Smooth muscle cell (in vitro differentiated cells): Measurements from ENCODE around the gene C8G. TPM values are rescaled to one million over a fixed set of nuclear protein-coding genes. Genes with fewer than 3 reads are reported as not detected.

Experiments used
- DNase-seq: peaks from one replicate; lab custom pipeline; 2025; ENCODE audit not compliant: unreplicated experiment; lab: John Stamatoyannopoulos, UW
- H2AFZ ChIP-seq: fragments of 200-600 bp; sonication (generic); 2 replicates; pipeline ENCODE4 v1.6.0; 2016; ENCODE audit warnings: antibody characterized with exemption, low read depth, mild to moderate bottlenecking
- H3F3A ChIP-seq: fragments of 200-600 bp; sonication (generic); 2 replicates; pipeline ENCODE4 v1.6.0; 2017; ENCODE audit warnings: antibody characterized with exemption, low read depth
- H3K27ac ChIP-seq: fragments of 200-600 bp; sonication (generic); 2 replicates; pipeline ENCODE4 v1.5.1; 2016; ENCODE audit warnings: low read depth, mild to moderate bottlenecking
- H3K27me3 ChIP-seq: fragments of 200-600 bp; sonication (generic); 2 replicates; pipeline ENCODE4 v1.6.1; 2016; ENCODE audit warnings: low read depth, mild to moderate bottlenecking
- H3K36me3 ChIP-seq: fragments of 200-600 bp; sonication (generic); 2 replicates; pipeline ENCODE4 v1.5.1; 2016; ENCODE audit warnings: low read depth
- H3K4me1 ChIP-seq: fragments of 200-600 bp; sonication (generic); 2 replicates; pipeline ENCODE4 v1.5.1; 2016; ENCODE audit warnings: low read depth
- H3K4me2 ChIP-seq: fragments of 200-600 bp; sonication (generic); 2 replicates; pipeline ENCODE4 v1.6.0; 2016; ENCODE audit warnings: mild to moderate bottlenecking
- H3K4me3 ChIP-seq: fragments of 200-600 bp; sonication (generic); 2 replicates; pipeline ENCODE4 v1.5.1; 2016; ENCODE audit warnings: mild to moderate bottlenecking
- H3K79me2 ChIP-seq: fragments of 200-600 bp; sonication (generic); 2 replicates; pipeline ENCODE4 v1.6.0; 2016; ENCODE audit warnings: low read depth, mild to moderate bottlenecking
- H3K9ac ChIP-seq: fragments of 200-600 bp; sonication (generic); 2 replicates; pipeline ENCODE4 v1.6.0; 2016; ENCODE audit warnings: low read depth
- H3K9me3 ChIP-seq: fragments of 200-600 bp; sonication (generic); replicated peaks from 2 replicates; pipeline ENCODE4 v1.5.1; 2016; ENCODE audit warnings: low read depth
- H4K20me1 ChIP-seq: fragments of 200-600 bp; sonication (generic); 2 replicates; pipeline ENCODE4 v1.6.0; 2016; ENCODE audit warnings: low read depth
- WGBS: methylation state at CpG from one replicate; pipeline ENCODE4 v1.1.7; 2016; ENCODE audit warnings: low lambda C conversion rate; 5-methylcytosine and 5-hydroxymethylcytosine counted together
- polyA plus RNA-seq: library from polyadenylated mRNA; unstranded; fragments of >200 nt; fragmentation: Nextera tagmentation; extraction: Ambion mirVana; gene quantifications from 2 replicates; pipeline ENCODE4 v1.2.1, GENCODE V29; 2016
- total RNA-seq: library from RNA; depleted of rRNA; stranded (reverse); fragments of >200 nt; gene quantifications from 2 replicates; pipeline ENCODE4 v1.2.3, GENCODE V29; 2014
- TF ChIP-seq, protein P1 (sequence below): fragments of 200-600 bp; sonication (generic); IDR thresholded peaks from 2 replicates; pipeline ENCODE4 v1.5.1; 2017; ENCODE audit warnings: borderline replicate concordance, mild to moderate bottlenecking, antibody characterized with exemption; ENCODE audit not compliant: insufficient read depth, poor library complexity, severe bottlenecking

The C8G gene
- total and polyA plus RNA-seq, 2 experiments from 2014 or later, result 1.4 TPM; not detected in 1

- H3K36me3 ChIP-seq, result no peaks in the 10 kb centered on the region
- DNase-seq, result no peak
- TF ChIP-seq, protein P1, sequence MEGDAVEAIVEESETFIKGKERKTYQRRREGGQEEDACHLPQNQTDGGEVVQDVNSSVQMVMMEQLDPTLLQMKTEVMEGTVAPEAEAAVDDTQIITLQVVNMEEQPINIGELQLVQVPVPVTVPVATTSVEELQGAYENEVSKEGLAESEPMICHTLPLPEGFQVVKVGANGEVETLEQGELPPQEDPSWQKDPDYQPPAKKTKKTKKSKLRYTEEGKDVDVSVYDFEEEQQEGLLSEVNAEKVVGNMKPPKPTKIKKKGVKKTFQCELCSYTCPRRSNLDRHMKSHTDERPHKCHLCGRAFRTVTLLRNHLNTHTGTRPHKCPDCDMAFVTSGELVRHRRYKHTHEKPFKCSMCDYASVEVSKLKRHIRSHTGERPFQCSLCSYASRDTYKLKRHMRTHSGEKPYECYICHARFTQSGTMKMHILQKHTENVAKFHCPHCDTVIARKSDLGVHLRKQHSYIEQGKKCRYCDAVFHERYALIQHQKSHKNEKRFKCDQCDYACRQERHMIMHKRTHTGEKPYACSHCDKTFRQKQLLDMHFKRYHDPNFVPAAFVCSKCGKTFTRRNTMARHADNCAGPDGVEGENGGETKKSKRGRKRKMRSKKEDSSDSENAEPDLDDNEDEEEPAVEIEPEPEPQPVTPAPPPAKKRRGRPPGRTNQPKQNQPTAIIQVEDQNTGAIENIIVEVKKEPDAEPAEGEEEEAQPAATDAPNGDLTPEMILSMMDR, result no peak
- H3K27ac ChIP-seq, result no peak overlapping the region
- no peaks in the 10 kb centered on the region for H3K9me3 ChIP-seq
- H3F3A ChIP-seq, result no peaks in the 10 kb centered on the region
- no peak overlapping the region for H2AFZ ChIP-seq
- no peaks in the 10 kb centered on the region for H3K79me2 ChIP-seq
- WGBS, result 94% methylated on average over 8 of the region's 10 CpGs
- H3K4me1 ChIP-seq, result no peaks in the 10 kb centered on the region
- no peak overlapping the region for H3K9ac ChIP-seq
- H3K4me3 ChIP-seq, result no peak overlapping the region
- H3K27me3 ChIP-seq, result no peaks in the 10 kb centered on the region
- H4K20me1 ChIP-seq, result no peaks in the 10 kb centered on the region
- no peak overlapping the region for H3K4me2 ChIP-seq
These were observed 23.3 kb upstream of the C8G start for GRCh38 chr9:136921718-136922117.

GRCh38 chr9:136922540-136922939 lies 22.5 kb upstream of the C8G start:
- Histone ChIP-seq H3K27me3 (no peaks in the 10 kb centered on the region), H3K4me3 (no peak overlapping the region), H3K36me3 (no peaks in the 10 kb centered on the region), H3K4me2 (no peak overlapping the region), H2AFZ (no peak overlapping the region), H3K79me2 (no peaks in the 10 kb centered on the region), H3F3A (no peaks in the 10 kb centered on the region), H3K4me1 (no peaks in the 10 kb centered on the region), H3K9me3 (no peaks in the 10 kb centered on the region), H3K9ac (no peak overlapping the region), H3K27ac (no peak overlapping the region), H4K20me1 (no peaks in the 10 kb centered on the region)
- 88% methylated on average over 11 of the region's 19 CpGs for WGBS
- DNase-seq, result no peak
- TF ChIP-seq, protein P1, result no peak

GRCh38 chr9:136923881-136924280 lies 21.2 kb upstream of the C8G start:
- no peaks in the 10 kb centered on the region for H3F3A ChIP-seq
- TF ChIP-seq, protein P1, result no peak

DNA sequence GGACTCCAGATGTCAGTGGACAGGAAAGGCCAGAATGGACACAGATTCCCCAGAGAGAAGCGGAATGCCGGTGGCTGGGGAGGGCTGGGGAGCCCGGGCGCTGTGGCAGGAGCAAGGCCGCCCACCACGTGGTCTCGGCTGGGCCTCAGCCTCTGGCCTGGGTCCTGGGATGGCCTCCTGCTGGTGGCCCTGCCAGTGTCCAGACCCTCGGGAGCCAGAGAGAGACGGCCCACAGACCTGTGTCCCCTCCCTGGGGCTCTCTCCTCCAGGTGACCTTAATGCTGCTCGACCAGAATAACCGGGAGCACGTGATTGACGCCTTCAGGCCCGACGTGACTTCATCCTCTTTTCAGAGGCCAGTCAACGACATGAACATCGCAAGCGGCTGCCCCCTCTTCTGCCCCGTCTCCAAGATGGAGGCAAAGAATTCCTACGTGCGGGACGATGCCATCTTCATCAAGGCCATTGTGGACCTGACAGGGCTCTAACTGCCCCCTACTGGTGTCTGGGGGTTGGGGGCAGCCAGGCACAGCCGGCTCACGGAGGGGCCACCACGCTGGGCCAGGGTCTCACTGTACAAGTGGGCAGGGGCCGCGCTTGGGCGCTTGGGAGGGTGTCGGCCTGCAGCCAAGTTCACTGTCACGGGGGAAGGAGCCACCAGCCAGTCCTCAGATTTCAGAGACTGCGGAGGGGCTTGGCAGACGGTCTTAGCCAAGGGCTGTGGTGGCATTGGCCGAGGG lies 19.5 kb upstream of the C8G start:
- Histone ChIP-seq H3K4me1 (no peaks in the 10 kb centered on the region), H4K20me1 (no peaks in the 10 kb centered on the region), H3K36me3 (no peaks in the 10 kb centered on the region), H3K27me3 (no peaks in the 10 kb centered on the region), H3K4me3 (no peak overlapping the region), H3K79me2 (no peaks in the 10 kb centered on the region), H3K9ac (no peak overlapping the region), H2AFZ (no peak overlapping the region), H3K9me3 (no peaks in the 10 kb centered on the region), H3K27ac (no peak overlapping the region), H3F3A (no peaks in the 10 kb centered on the region), H3K4me2 (no peak overlapping the region)
- TF ChIP-seq, protein P1, result no peak
- WGBS, result 90% methylated on average over 33 of the region's 33 CpGs
- no peak for DNase-seq

More at GRCh38 chr9:136923881-136924280, 21.2 kb upstream of the C8G start:
- H3K27me3 ChIP-seq, result no peaks in the 10 kb centered on the region
- WGBS, result 99% methylated on average over 19 of the region's 19 CpGs
- no peaks in the 10 kb centered on the region for H3K79me2 ChIP-seq
- no peak overlapping the region for H2AFZ ChIP-seq
- no peak overlapping the region for H3K4me3 ChIP-seq
- H4K20me1 ChIP-seq, result no peaks in the 10 kb centered on the region
- H3K4me1 ChIP-seq, result no peaks in the 10 kb centered on the region
- H3K9ac ChIP-seq, result no peak overlapping the region
- no peak overlapping the region for H3K4me2 ChIP-seq
- no peak for DNase-seq
- no peaks in the 10 kb centered on the region for H3K9me3 ChIP-seq
- no peaks in the 10 kb centered on the region for H3K36me3 ChIP-seq
- H3K27ac ChIP-seq, result no peak overlapping the region
